Keratinocyte (primary cell): ENCODE data around the gene SKP1. TPM values are rescaled to one million over a fixed set of nuclear protein-coding genes. Genes with fewer than 3 reads are reported as not detected.

Experiments used
- DNase-seq: peaks from one replicate; pipeline ENCODE4 v3.0.0-alpha.2; 2011; ENCODE audit warnings: low read depth, missing footprints, low spot score
- FAIRE-seq: peaks from 2 replicates; lab custom pipeline; 2011; peaks lifted over from hg19 to GRCh38; lab: Jason Lieb, UNC
- H2AFZ ChIP-seq: 2 replicates; pipeline ENCODE4 v1.6.0; 2012; ENCODE audit warnings: low read length, control low read depth, inconsistent platforms; ENCODE audit not compliant: control insufficient read depth
- H3K27ac ChIP-seq: 2 replicates; pipeline ENCODE4 v1.5.1; 2011; ENCODE audit warnings: low read length; ENCODE audit not compliant: control insufficient read depth, insufficient read depth
- H3K27me3 ChIP-seq: 3 replicates; pipeline ENCODE4 v1.6.0; 2011; ENCODE audit warnings: low read length; ENCODE audit not compliant: control insufficient read depth, insufficient read depth; ENCODE audit errors: extremely low read depth
- H3K36me3 ChIP-seq, 2 experiments: 2 replicates in 1 of 2; 3 replicates in 1 of 2; pipeline ENCODE4 v1.5.1; 2011; ENCODE audit warnings: low read length in 2 of 2, mild to moderate bottlenecking in 1 of 2; ENCODE audit not compliant: control insufficient read depth in 2 of 2, insufficient read depth in 2 of 2; ENCODE audit errors: extremely low read depth in 1 of 2
- H3K4me1 ChIP-seq: 3 replicates; pipeline ENCODE4 v1.5.1; 2011; ENCODE audit warnings: low read length; ENCODE audit not compliant: control insufficient read depth, insufficient read depth; ENCODE audit errors: extremely low read depth
- H3K4me2 ChIP-seq: 3 replicates; pipeline ENCODE4 v1.6.0; 2011; ENCODE audit warnings: low read depth, low read length; ENCODE audit not compliant: control insufficient read depth, insufficient read depth; ENCODE audit errors: extremely low read depth
- H3K4me3 ChIP-seq, 3 experiments: fragments of 200-600 bp in 1 of 3; sonication (generic) in 1 of 3; 2 replicates in 2 of 3; 3 replicates in 1 of 3; pipeline ENCODE4 v1.5.1; 2011 to 2016; ENCODE audit warnings: low read length in 3 of 3, mild to moderate bottlenecking in 3 of 3, control low read depth in 2 of 3, inconsistent platforms in 1 of 3, low read depth in 1 of 3, mixed read lengths in 1 of 3, mixed run types in 1 of 3, moderate library complexity in 1 of 3; ENCODE audit not compliant: control insufficient read depth in 2 of 3, insufficient read depth in 2 of 3; ENCODE audit errors: extremely low read depth in 1 of 3
- H3K79me2 ChIP-seq: 2 replicates; pipeline ENCODE4 v1.6.0; 2012; ENCODE audit warnings: low read length; ENCODE audit not compliant: control insufficient read depth, insufficient read depth
- H3K9ac ChIP-seq: 3 replicates; pipeline ENCODE4 v1.6.0; 2011; ENCODE audit warnings: low read length; ENCODE audit not compliant: control insufficient read depth, insufficient read depth; ENCODE audit errors: extremely low read depth
- H3K9me1 ChIP-seq: 3 replicates; pipeline ENCODE4 v1.6.0; 2011; ENCODE audit warnings: low read length; ENCODE audit not compliant: control insufficient read depth, insufficient read depth; ENCODE audit errors: extremely low read depth
- H3K9me3 ChIP-seq: 2 replicates; pipeline ENCODE4 v1.5.1; 2012; ENCODE audit warnings: low read depth, low read length; ENCODE audit not compliant: control insufficient read depth
- H4K20me1 ChIP-seq: 3 replicates; pipeline ENCODE4 v1.6.0; 2011; ENCODE audit warnings: low read length; ENCODE audit not compliant: control insufficient read depth, insufficient read depth; ENCODE audit errors: extremely low read depth
- CTCF ChIP-seq, 3 experiments: IDR thresholded peaks in 1 of 3; conservative IDR thresholded peaks in 1 of 3; optimal IDR thresholded peaks in 1 of 3; 2 replicates in 2 of 3; 3 replicates in 1 of 3; pipeline versions ENCODE3 to v1.5.1; 2011; ENCODE audit warnings: low read length in 3 of 3, mild to moderate bottlenecking in 3 of 3, moderate library complexity in 2 of 3, control low read depth in 1 of 3, inconsistent platforms in 1 of 3; ENCODE audit not compliant: insufficient read depth in 2 of 3; ENCODE audit errors: extremely low read depth in 1 of 3
- EZH2 ChIP-seq: IDR thresholded peaks from one replicate; pipeline ENCODE4 v1.6.1; 2012; ENCODE audit warnings: inconsistent platforms, mild to moderate bottlenecking, low read length, moderate library complexity
- dilution Hi-C: fragments of 300-500 bp; cut with MboI; formaldehyde crosslinking; loops from one replicate; pipeline ENCODE4 v1.7.0; 2020; ENCODE audit warnings: low sequenced_read_pairs; ENCODE audit not compliant: extremely low pct_ligation_motif_present
- polyA plus RNA-seq, 5 experiments: library from polyadenylated mRNA; depleted of rRNA in 3 of 5; stranded (reverse) in 3 of 5; stranded (forward) in 1 of 5; unstranded in 1 of 5; fragments of >200 nt; gene quantifications; 1 replicate in 1 of 5; 2 replicates in 3 of 5; 3 replicates in 1 of 5; pipeline versions ENCODE4 v1.2.1 to v1.2.3, GENCODE V29; 2011 to 2012; ENCODE audit warnings: missing spikeins in 2 of 5, low read depth in 1 of 5, low replicate concordance in 1 of 5

Gene SKP1
- polyA plus RNA-seq, 1 donor (not counting 4 experiments of a cell fraction or from before 2014, with no cell fraction given) = 444 TPM

- no peaks in the 10 kb centered on the region for H3K79me2 ChIP-seq
- no peak overlapping the region for H2AFZ ChIP-seq
- H3K36me3 ChIP-seq = peaks cover 25 to 37% of the 10 kb centered on the region in 2 experiments
- H3K9me1 ChIP-seq = peaks cover 5% of the 10 kb centered on the region
- no peak overlapping the region for H3K4me2 ChIP-seq
- H3K27ac ChIP-seq = no peak overlapping the region
- no peaks in the 10 kb centered on the region for H3K9me3 ChIP-seq
- no peak overlapping the region for H3K4me3 ChIP-seq
- DNase-seq (no peak), FAIRE-seq (no peak)
- H4K20me1 ChIP-seq = peaks cover 45% of the 10 kb centered on the region
- peaks cover 24% of the 10 kb centered on the region for H3K4me1 ChIP-seq
- TF ChIP-seq EZH2 = no peak
- TF ChIP-seq CTCF (optimal IDR thresholded peaks at IDR 0.05 in 1 of 3, IDR thresholded peaks at IDR 0.05 in 1 of 3, conservative IDR thresholded peaks at IDR 0.05 in 1 of 3; ENCODE audit: extremely low read depth in 1 of 3, insufficient read depth in 2 of 3, low read length in 3 of 3) = no peak
- H3K9ac ChIP-seq = no peak overlapping the region
- H3K27me3 ChIP-seq = no peaks in the 10 kb centered on the region
- dilution Hi-C loops = no loop called here
Measured at GRCh38 chr5:134136771-134137170, 40.0 kb downstream of the SKP1 start.

GRCh38 chr5:134136221-134136631 lies 40.5 kb downstream of the SKP1 start:
- FAIRE-seq (no peak), DNase-seq (no peak)
- Histone ChIP-seq H4K20me1 (peaks cover 40% of the 10 kb centered on the region), H3K4me1 (peaks cover 24% of the 10 kb centered on the region), H3K9ac (no peak overlapping the region), H2AFZ (no peak overlapping the region), H3K36me3 (peaks cover 25 to 36% of the 10 kb centered on the region in 2 experiments), H3K27me3 (no peaks in the 10 kb centered on the region), H3K9me3 (no peaks in the 10 kb centered on the region), H3K4me3 (no peak overlapping the region), H3K4me2 (no peak overlapping the region), H3K27ac (no peak overlapping the region), H3K79me2 (no peaks in the 10 kb centered on the region), H3K9me1 (peaks cover 5% of the 10 kb centered on the region)
- TF ChIP-seq CTCF (optimal IDR thresholded peaks at IDR 0.05 in 1 of 3, IDR thresholded peaks at IDR 0.05 in 1 of 3, conservative IDR thresholded peaks at IDR 0.05 in 1 of 3; ENCODE audit: extremely low read depth in 1 of 3, insufficient read depth in 2 of 3, low read length in 3 of 3) (no peak), EZH2 (no peak)
- dilution Hi-C loops = no loop called here
